ENCODE measurements around the gene EDN3.

GRCh38 chr20:59340201-59340885 lies 39.9 kb downstream of the EDN3 start:
- TF ChIP-seq CTCF (IDR thresholded peaks at IDR 0.05) = no peak
- TF ChIP-seq POLR2A (IDR thresholded peaks at IDR 0.05) = no peak
